GM21786 (cell line): ENCODE results near the gene POU1F1.
"Not testable (repeated sequence)": the region's sequence is repeated elsewhere in the genome, so short reads cannot be mapped to it uniquely, and the experiment has no call there.

Experiments
- ATAC-seq: cut with Tn5 transposase; IDR thresholded peaks from one replicate; pipeline ENCODE4 v1.9.1; 2021; ENCODE audit not compliant: unreplicated experiment

Gene POU1F1

DNA sequence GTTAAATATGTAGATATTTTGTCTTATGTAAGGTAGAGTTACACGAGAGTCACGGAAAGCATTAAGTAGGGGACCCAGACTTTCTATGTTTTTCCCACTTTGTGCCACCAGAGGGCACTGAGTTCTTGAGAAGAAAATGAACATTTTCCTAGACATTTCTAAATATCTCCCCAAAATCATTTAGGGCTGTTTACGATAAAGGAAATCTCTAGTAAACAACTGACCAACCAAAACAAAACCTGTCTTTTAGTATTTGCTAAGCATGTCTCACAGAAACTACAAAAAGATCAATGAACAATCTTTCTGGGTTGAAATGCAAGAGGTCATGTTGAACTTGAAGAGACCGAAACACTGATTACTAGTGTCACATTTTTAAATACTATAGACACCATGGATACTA, 16.1 kb downstream of the POU1F1 start:
- ATAC-seq: no peak

DNA sequence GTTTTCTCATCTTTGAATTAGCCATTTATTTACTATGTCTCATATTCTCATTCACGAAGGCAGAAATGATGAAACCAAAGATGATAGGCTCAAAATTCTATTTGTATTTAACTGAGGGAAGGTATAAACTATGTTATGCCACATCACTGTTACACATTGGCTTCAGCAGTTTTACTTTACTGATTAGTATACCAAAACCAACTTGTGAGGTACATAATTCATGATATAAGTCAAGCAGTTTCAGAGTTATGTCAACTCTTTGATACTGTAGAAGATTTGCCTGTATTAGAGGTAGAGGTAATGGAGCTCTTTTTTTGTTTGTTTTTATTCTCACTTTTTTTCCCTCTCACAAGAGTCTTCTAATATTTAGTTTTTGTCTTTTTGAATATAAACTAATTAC, 26.4 kb downstream of the POU1F1 start:
- ATAC-seq: no peak

DNA sequence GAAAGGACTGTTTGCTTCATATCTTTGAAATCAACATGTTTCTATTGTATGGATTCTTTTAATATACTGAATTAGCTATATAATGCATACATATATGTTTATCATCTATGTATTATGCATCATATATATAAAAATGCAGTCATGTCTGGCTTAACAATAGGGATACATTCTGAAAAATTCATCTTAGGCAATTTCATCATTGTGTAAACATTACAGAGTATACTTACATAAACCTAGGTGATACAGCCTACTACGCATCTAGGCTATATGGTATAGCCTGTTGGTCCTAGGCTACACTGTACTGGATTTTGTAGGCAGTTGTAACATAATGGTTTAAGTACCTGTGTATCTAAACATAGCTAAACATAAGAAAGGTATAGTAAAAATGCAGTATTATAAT, 27.6 kb downstream of the POU1F1 start:
- no peak for ATAC-seq

DNA sequence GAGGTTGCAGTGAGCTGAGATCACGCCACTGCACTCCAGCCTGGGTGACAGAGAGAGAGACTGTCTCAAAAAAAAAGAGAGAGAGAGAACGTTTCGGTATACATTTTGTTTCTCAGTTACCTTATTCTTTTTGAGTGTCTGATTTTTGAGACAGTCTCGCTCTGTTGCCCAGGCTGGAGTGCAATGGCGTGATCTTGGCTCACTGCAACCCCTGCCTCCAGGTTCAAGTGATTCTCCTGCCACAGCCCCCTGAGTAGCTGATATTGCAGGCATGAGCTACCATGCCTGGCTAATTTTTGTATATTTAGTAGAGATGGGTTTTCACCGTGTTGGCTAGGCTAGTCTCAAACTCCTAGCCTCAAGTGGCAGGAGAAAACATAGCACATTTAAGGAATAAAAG, 28.2 kb downstream of the POU1F1 start:
- not testable (repeated sequence) for ATAC-seq

DNA sequence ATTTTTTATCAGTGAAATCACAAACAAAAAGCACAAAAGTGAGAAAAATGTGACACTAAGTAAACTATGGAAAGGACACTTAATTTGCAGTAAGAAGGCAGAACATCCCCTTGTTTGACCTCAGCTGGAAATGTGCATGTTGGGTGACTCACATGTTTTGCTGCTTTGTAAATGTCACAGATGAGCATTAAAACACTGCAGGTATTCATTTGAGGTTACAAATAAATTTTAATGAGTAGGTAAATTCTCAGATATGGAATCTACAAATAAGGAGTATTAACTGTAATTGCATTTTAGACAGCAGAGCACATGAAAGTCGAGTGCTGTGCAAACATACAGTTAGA, 29.0 kb downstream of the POU1F1 start:
- no peak for ATAC-seq

DNA sequence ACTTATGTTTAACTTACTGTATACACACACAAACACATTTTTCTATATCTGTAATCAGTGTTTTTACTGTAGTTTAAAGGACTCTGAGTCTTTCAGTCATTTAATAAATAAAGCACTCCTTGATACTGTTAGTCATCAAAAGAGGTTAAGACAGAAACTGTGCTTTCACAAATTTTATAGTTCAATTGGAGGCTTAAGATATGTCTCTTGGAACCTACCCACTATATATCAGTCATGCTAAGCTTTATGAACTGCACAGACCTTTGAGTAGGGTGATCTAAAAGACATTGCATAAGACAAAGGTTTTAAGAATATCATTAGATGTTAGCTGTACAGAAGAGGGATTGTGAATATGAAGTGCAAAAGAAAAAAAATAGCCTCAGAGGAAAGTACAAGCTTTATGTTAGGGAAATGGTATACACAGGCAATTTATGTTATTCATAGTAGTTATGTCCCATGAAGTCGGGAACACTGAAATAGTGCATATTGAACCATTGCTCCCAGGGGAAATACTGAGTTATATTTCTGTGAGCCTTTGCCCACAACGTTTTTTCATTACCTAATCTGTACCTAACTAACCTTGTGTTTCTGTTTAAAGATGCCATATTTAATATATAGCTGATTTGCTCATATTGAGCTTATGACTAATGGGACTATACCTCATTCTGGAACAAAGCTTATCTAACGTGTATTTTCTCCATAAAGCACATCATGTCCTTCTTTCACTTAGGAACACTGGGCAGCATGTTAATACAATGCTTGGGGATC, 29.5 kb downstream of the POU1F1 start:
- ATAC-seq: no peak

DNA sequence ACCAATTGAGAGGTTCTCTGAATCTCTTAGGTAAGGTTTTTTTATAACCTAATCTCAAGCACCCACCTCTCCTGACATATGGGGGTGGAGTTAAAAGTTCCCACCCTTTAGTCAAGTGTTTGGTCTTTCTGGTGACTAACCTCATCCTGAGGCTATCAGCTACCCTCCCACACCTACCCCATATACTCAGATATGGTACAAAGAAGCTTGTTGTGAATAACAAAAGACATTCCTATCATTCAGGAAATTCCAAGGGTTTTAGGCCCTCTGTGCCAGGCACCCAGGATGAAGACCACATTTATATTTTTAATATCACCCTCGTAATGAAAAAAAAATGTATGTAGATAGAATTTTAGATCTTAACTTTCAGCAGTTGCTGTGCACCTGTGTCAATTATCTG, 40.3 kb downstream of the POU1F1 start:
- ATAC-seq: no peak

DNA sequence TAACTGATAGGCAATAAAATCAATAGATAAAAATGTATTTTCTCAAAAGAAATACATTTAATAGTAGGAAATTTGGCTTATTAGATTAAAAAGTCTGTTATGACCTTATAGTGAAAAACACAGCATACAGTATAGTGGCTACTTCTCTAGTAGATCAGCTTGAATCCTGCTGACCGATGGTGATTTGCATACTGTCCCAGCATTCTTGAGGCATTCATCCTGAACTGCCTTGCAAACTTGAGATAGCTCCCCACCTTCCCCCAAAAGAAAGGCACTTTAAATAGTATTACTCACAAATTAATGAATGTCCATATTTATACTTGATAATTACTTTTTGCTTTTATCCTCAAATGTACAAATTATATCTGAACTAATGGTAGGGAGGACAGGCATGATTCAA, 42.6 kb downstream of the POU1F1 start:
- ATAC-seq: no peak

DNA sequence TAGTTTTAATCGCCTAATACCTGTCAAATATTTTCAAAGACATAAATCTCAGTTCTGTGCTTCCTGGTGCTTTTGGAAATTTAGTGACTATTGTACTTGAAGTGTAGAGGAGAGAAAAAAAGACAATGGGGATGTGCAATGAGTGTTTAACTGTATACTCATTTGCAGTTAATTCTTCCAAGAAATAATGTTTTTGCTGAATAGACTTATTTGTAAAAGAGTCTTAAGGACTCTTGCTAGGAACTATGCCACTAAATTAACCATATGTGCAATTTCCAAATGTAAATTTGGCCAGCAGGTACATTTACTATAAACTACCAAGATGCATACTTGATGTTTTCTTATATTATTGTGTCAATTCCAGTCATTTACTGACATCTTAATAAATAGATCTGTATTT, 47.3 kb downstream of the POU1F1 start:
- ATAC-seq: no peak

DNA sequence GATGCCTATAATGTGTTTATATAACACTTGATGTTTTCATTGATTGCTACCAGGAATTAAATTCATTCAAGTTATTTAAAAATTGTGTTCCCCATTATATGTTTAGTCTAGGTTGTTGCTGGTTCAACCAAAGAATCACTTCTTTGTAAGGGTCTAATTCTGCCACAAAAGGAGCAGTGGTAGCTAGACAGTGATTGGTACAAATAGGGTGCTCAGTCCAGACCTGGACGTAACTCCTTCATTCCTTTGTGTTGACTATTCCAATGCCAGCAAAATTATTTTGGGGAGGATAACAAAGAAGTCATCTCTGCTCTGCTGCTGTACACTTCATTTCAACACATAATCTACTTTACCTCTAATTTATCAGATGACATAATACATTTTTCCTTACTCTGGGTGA, 48.1 kb downstream of the POU1F1 start:
- ATAC-seq: no peak

DNA sequence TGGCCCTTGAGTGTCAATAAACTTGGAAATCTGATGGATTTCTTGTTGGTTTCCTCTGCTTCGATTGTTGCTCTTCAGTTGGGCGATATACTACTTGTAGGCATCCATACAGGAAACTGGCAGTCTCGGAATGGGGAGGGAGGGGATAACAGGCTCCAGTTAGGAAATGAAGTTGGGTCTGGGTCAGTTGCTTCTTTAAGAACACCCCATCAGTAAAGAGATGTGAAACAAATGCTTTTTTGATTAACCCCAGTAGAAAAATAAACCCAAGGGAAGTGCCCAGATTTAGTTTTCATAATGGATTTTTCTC, 48.6 kb downstream of the POU1F1 start:
- ATAC-seq: peak; percentile 3

DNA sequence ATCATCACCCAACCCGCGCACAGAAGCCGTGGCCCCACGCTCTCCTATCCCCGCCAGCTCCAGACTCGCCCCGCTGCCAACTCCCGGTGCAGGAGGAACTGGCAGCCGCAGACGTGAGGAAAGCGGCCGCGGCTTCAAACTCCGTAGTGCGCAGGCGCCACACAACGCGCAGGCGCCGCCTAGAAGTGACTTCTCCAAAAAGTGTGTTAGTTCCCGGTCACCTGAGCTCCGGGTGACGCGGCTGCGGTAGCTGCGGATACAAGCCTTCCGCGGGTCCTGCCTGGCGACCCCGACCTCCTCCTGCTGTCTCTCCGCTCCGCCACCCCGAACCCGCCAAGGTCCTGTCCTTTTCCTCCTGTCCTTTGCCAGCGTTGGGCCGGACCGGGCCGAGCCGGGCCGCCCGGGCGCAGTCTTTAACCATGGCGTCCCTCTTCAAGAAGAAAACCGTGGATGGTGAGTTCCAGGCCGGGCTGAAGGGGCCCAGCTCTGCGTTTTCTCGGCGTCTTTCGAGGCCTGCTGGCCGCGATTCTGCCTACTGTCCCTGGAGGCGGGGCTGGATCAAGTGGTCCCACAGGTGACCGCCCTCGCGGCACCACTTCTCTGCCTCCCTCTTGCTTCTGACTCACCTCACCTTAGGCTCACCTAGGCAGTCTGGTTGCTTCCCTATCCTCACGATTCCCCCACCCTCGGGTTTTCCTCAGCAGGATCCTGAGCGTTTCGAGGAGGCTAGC, 49.1 kb downstream of the POU1F1 start, which contains the start of gene CHMP2B:
Gene CHMP2B (plus strand): TSS at position 206 of the 731 bp plus-strand sequence. CDS start 214 bp downstream, at position 420.
- peak; percentile 96 for ATAC-seq

DNA sequence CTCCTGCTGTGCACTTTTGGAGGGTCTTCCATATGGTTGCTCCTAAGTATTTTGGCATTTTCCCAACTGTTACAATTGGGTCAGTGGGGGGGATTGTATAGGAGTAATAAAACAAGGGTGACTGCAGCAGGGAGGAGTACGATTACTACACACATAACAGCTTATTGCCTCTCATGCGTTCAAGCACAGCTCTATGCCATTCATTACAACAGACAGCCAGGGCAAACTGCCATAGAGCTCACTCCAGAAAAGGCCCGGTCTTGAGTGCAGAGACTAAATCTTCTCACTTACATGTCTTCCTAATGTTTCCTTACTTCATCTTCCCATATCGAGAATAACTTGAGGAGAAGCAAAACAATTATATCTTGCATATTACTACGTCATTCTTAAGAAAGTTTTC, 50.7 kb downstream of the POU1F1 start:
- ATAC-seq: no peak

DNA sequence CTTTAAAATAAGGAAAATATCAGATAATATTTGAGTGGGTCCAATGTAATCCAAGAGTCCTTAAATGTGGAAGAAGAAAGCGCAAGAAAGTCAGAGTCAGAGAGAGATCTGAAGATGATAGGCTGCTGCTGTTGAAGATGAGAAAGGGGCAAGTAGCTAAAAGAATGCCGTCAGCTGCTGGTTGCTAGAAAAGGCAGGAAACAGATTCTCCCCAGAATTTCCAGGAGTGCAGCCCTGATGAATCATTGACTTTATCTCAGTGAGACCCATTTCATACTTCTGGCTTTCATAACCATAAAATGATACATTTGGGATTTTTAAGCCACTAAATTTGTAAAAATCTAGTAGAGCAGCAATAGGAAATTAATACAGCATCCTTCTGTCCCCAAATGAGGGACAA, 56.8 kb downstream of the POU1F1 start:
- no peak for ATAC-seq

DNA sequence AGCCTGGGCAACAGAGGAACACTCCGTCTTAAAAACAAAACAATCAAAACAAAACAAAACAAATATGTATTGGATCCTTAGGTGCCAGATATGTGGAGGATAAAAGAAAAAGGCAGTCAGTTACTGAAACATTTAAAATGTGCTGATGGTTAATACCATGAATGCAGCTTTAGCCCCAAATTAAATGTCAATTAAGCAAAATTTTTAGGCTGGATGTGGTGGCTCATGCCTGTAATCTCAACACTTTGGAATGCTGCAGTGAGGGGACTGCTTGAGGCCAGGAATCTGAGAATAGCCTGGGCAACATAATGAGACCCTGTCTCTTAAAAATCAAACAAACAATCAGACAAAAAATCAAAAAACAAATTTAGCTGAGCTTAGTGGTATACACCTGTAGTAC, 57.8 kb downstream of the POU1F1 start:
- no peak for ATAC-seq
